K562 (cell line): ENCODE data around the gene EFNA5. TPM values are rescaled to one million over a fixed set of nuclear protein-coding genes. Genes with fewer than 3 reads are reported as not detected.

ENCODE experiments used
- ATAC-seq: fragments of 200-7000 bp; cut with Tn5 transposase; 3 replicates; pipeline ENCODE4 v1.9.1; 2020; ENCODE audit warnings: moderate library complexity
- BruUV-seq: library from RNA; stranded (reverse); fragments of 400-500 nt; replicated peaks from 2 replicates; lab custom pipeline; 2021; lab: Mats Ljungman, UMichigan
- CTCF ChIA-PET: fragments of 300-600 bp; formaldehyde crosslinking; extraction: SDS; loops from one replicate; lab custom pipeline; 2021; ENCODE audit warnings: low intra/inter-chr PET ratio; lab: Yijun Ruan, JAX
- POLR2A ChIA-PET: fragments of 300-600, 350-650 bp; sonication (Branson Sonifier 250); formaldehyde crosslinking; extraction: SDS; loops from one replicate; lab custom pipeline; 2021; ENCODE audit warnings: antibody characterized with exemption, inconsistent platforms; lab: Yijun Ruan, JAX
- DNase-seq, 4 experiments: peaks; one replicate each; pipeline versions ENCODE4 v3.0.0 to v3.0.0-alpha.2; 2011 to 2018; ENCODE audit warnings: low spot score in 3 of 4, mixed read lengths in 3 of 4; ENCODE audit errors: extremely low read depth in 1 of 4
- FAIRE-seq: peaks from 2 replicates; lab custom pipeline; 2011; peaks lifted over from hg19 to GRCh38; lab: Jason Lieb, UNC
- H2AFZ ChIP-seq: 2 replicates; pipeline ENCODE4 v1.6.0; 2011; ENCODE audit warnings: low read depth, low read length, control low read depth, inconsistent platforms
- H3K27ac ChIP-seq: fragments of 200-600 bp; 3 replicates; pipeline ENCODE4 v1.8.0; 2011; ENCODE audit warnings: low read depth, mild to moderate bottlenecking, control low read depth, inconsistent platforms, low read length, moderate library complexity, mixed read lengths; ENCODE audit errors: extremely low read depth
- H3K27me3 ChIP-seq, 2 experiments: fragments of 300-600 bp in 1 of 2; 2 replicates in 1 of 2; 3 replicates in 1 of 2; pipeline versions ENCODE4 v1.6.0 to v1.8.0; 2011; ENCODE audit warnings: inconsistent platforms in 2 of 2, low read length in 2 of 2, mild to moderate bottlenecking in 1 of 2, mixed read lengths in 1 of 2, moderate library complexity in 1 of 2; ENCODE audit not compliant: control insufficient read depth in 2 of 2, insufficient read depth in 2 of 2
- H3K36me3 ChIP-seq: fragments of 300-600 bp; 3 replicates; pipeline ENCODE4 v1.8.0; 2011; ENCODE audit warnings: mild to moderate bottlenecking, low read length, inconsistent platforms; ENCODE audit not compliant: control insufficient read depth, insufficient read depth
- H3K4me1 ChIP-seq, 2 experiments: fragments of 200-600 bp in 1 of 2; replicated peaks in 1 of 2; 2 replicates in 1 of 2; 3 replicates in 1 of 2; pipeline versions ENCODE4 v1.5.1 to v1.8.0; 2011; ENCODE audit warnings: inconsistent platforms in 2 of 2, low read length in 2 of 2, mild to moderate bottlenecking in 1 of 2, mixed read lengths in 1 of 2, moderate library complexity in 1 of 2; ENCODE audit not compliant: control insufficient read depth in 2 of 2, insufficient read depth in 2 of 2
- H3K4me2 ChIP-seq: 2 replicates; pipeline ENCODE4 v1.6.1; 2011; ENCODE audit warnings: low read length, control low read depth, inconsistent platforms, mixed read lengths; ENCODE audit not compliant: insufficient read depth
- H3K4me3 ChIP-seq: fragments of 200-600 bp; sonication (generic), shearing (Covaris generic); 2 replicates; pipeline ENCODE4 v1.5.1; 2016; ENCODE audit warnings: control low read depth, inconsistent platforms
- H3K79me2 ChIP-seq: fragments of 200-600 bp; 3 replicates; pipeline ENCODE4 v1.8.0; 2011; ENCODE audit warnings: low read length, inconsistent platforms; ENCODE audit not compliant: control insufficient read depth, insufficient read depth
- H3K9ac ChIP-seq, 2 experiments: 2 replicates each; pipeline versions ENCODE4 v1.6.0 to v1.6.1; 2011; ENCODE audit warnings: low read depth in 2 of 2, low read length in 2 of 2, control low read depth in 1 of 2, inconsistent platforms in 1 of 2, mild to moderate bottlenecking in 1 of 2, mixed read lengths in 1 of 2; ENCODE audit not compliant: insufficient read depth in 1 of 2
- H3K9me1 ChIP-seq: one replicate; pipeline ENCODE4 v1.6.0; 2011; ENCODE audit warnings: inconsistent platforms, mild to moderate bottlenecking, low read length, moderate library complexity; ENCODE audit not compliant: control insufficient read depth, insufficient read depth
- H3K9me3 ChIP-seq: replicated peaks from 2 replicates; pipeline ENCODE4 v1.5.1; 2011; ENCODE audit warnings: low read depth, low read length, inconsistent platforms; ENCODE audit not compliant: control insufficient read depth, insufficient read depth
- H4K20me1 ChIP-seq: replicated peaks from 2 replicates; pipeline ENCODE4 v1.6.1; 2011; ENCODE audit warnings: low read length, inconsistent platforms, mixed read lengths; ENCODE audit not compliant: control insufficient read depth, insufficient read depth
- DIDO1 ChIP-seq: fragments of 450-650 bp; IDR thresholded peaks from 2 replicates; pipeline ENCODE4 v1.6.1; 2016; ENCODE audit warnings: low read depth, missing biosample characterization, missing genetic modification characterization
- DMBX1 ChIP-seq: fragments of 250-450 bp; sonication (Bioruptor Pico); IDR thresholded peaks from 2 replicates; pipeline ENCODE4 v1.8.0; 2022; ENCODE audit warnings: inconsistent platforms, mild to moderate bottlenecking, moderate library complexity, borderline replicate concordance
- FUS ChIP-seq: fragments of 200-400 bp; formaldehyde crosslinking; optimal IDR thresholded peaks from 2 replicates; pipeline ENCODE3; 2017; ENCODE audit warnings: low read depth, low read length
- JUND ChIP-seq, 2 experiments: IDR thresholded peaks; 2 replicates in 1 of 2; 3 replicates in 1 of 2; pipeline ENCODE4 v1.6.1; 2011; ENCODE audit warnings: borderline replicate concordance in 2 of 2, low read depth in 2 of 2, low read length in 2 of 2, improper control_type of control experiment in 1 of 2, missing biosample characterization in 1 of 2, missing genetic modification characterization in 1 of 2, missing genetic modification reagents in 1 of 2
- MCM2 ChIP-seq: fragments of 450-650 bp; IDR thresholded peaks from 2 replicates; pipeline ENCODE4 v1.6.1; 2017; ENCODE audit warnings: low read depth, mild to moderate bottlenecking
- MECOM ChIP-seq: fragments of 250-450 bp; sonication (Bioruptor Pico); IDR thresholded peaks from 2 replicates; pipeline ENCODE4 v1.8.0; 2022; ENCODE audit warnings: inconsistent platforms
- MTA1 ChIP-seq: fragments of 450-650 bp; IDR thresholded peaks from 2 replicates; pipeline ENCODE4 v1.6.1; 2017; ENCODE audit warnings: borderline replicate concordance
- NR2C1 ChIP-seq, 2 experiments: fragments of 450-650 bp; IDR thresholded peaks; 2 replicates each; pipeline ENCODE4 v1.6.1; 2017; ENCODE audit warnings: mild to moderate bottlenecking in 2 of 2, antibody characterized with exemption in 1 of 2, inconsistent platforms in 1 of 2, missing compliant biosample characterization in 1 of 2, missing genetic modification characterization in 1 of 2
- TGIF2 ChIP-seq: sonication (generic); formaldehyde crosslinking; IDR thresholded peaks from 2 replicates; pipeline ENCODE4 v1.8.1; 2022; ENCODE audit warnings: mild to moderate bottlenecking, missing genetic modification reagents, moderate library complexity
- ZFP1 ChIP-seq: fragments of 450-650 bp; formaldehyde crosslinking; IDR thresholded peaks from 2 replicates; pipeline ENCODE4 v1.4.0; 2020; ENCODE audit warnings: mild to moderate bottlenecking, mixed read lengths
- ZNF146 ChIP-seq: IDR thresholded peaks from one replicate; pipeline ENCODE4 v1.6.1; 2018; ENCODE audit warnings: missing compliant biosample characterization; ENCODE audit not compliant: unreplicated experiment
- ZNF551 ChIP-seq: fragments of 250-450 bp; sonication (Bioruptor Pico); IDR thresholded peaks from 2 replicates; pipeline ENCODE4 v1.5.0; 2021; ENCODE audit warnings: mild to moderate bottlenecking, moderate library complexity
- WGBS: fragments of 100-300 bp; shearing (Covaris generic); methylation state at CpG from one replicate; pipeline ENCODE4 v1.1.6; 2016; ENCODE audit warnings: low coverage, mixed read lengths; ENCODE audit not compliant: insufficient coverage; ENCODE audit errors: missing lambda C conversion rate; 5-methylcytosine and 5-hydroxymethylcytosine counted together
- in situ Hi-C: fragments of 300-500 bp; cut with MboI; formaldehyde crosslinking; loops from 4 replicates; pipeline ENCODE4 v1.15.0; 2018; ENCODE audit warnings: inconsistent platforms, mixed read lengths
- intact Hi-C: fragments of 100-400 bp; cut with micrococcal nuclease; formaldehyde crosslinking; loops from 2 replicates; pipeline ENCODE4 v1.14.2; 2022
- polyA plus RNA-seq, 8 experiments: library from polyadenylated mRNA; depleted of rRNA in 4 of 8; stranded (reverse) in 5 of 8; unstranded in 3 of 8; fragments of >200 nt; fragmentation: Nextera tagmentation in 2 of 8; fragmentation: Illumina TruSeq in 1 of 8; extraction: Ambion mirVana in 2 of 8; extraction: Trizol in 1 of 8; gene quantifications; 2 replicates each; pipeline versions ENCODE4 v1.2.1 to v1.2.3, GENCODE V29; 2011 to 2014; ENCODE audit warnings: inconsistent platforms in 1 of 8, missing spikeins in 1 of 8
- total RNA-seq, 7 experiments: library from RNA; depleted of rRNA in 6 of 7; stranded (reverse); fragments of >200 nt in 6 of 7; fragmentation: Illumina TruSeq in 2 of 7; extraction: Trizol in 2 of 7; gene quantifications; 2 replicates each; pipeline versions ENCODE4 v1.2.1 to v1.2.3, GENCODE V29; 2011 to 2021; ENCODE audit warnings: low replicate concordance in 1 of 7
- TF ChIP-seq, protein P1 (sequence below): fragments of 450-650 bp; IDR thresholded peaks from 2 replicates; pipeline ENCODE4 v1.7.1; 2018; ENCODE audit warnings: mild to moderate bottlenecking, low read depth; ENCODE audit not compliant: partially characterized antibody

Gene EFNA5
- total and polyA plus RNA-seq, 9 of the 15 experiments (the other 6 are each of a cell fraction or from before 2014, with no cell fraction given): 0.20 TPM; not detected in 8

DNA sequence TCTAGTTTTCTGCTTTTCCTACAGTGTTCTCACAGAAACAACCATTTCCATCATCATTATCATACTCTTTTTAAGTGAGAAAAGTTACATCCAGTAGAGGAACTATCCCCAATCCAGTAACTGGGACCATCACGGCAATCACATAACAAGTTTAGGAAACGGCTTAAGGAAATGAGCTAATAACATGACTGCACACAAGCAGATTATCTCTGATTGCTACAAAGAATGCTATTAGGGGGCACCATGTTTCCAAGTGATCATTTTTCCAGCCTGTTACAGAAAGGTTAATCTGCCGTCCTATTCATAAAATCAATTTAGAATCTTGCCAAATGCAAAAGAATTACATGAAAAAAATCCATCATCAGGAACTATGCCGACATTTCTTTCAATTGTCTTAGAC, 94.6 kb downstream of the EFNA5 start:
- no TSS peak for BruUV-seq
- Histone ChIP-seq H3K27ac (no peak overlapping the region), H2AFZ (no peak overlapping the region), H3K4me2 (no peak overlapping the region), H4K20me1 (no peaks in the 10 kb centered on the region), H3K36me3 (no peaks in the 10 kb centered on the region), H3K9me1 (no peaks in the 10 kb centered on the region), H3K27me3 (no peaks in the 10 kb centered on the region), H3K9ac (no peak overlapping the region), H3K9me3 (no peaks in the 10 kb centered on the region), H3K4me3 (no peak overlapping the region), H3K4me1 (no peaks in the 10 kb centered on the region), H3K79me2 (no peaks in the 10 kb centered on the region)
- no peak for FAIRE-seq
- in situ Hi-C loops (no loop called here), intact Hi-C loops (no loop called here)
- TF ChIP-seq FUS (no peak), DMBX1 (CRISPR knock-in tag) (no peak)
- 2% methylated on average over 4 of the region's 4 CpGs for WGBS
- ChIA-PET CTCF (no interaction called here), POLR2A (no interaction called here)
- no peak for DNase-seq
- ATAC-seq: no peak

DNA sequence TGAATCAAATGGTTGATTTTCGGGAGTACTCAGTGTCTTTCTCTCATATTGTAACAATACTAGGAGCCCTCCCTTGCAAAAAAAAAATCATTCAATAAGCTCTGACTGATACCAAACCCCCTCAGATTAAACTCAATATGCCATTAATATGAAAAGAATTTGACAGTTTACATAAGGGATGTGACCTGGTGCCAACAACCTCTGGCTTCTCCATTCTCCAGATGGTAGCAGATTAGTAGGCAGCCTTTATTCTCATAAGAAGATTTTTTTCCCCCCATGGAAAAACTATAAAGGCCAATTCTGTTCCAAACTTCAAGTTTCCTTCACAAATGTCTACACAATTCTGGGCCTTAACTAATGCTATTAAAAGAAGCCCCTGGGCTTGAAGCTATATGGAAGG, 96.5 kb downstream of the EFNA5 start:
- no peak for FAIRE-seq
- H3K4me2 ChIP-seq: no peak overlapping the region
- H3K4me1 ChIP-seq: no peaks in the 10 kb centered on the region
- 0% methylated on average over 1 of the region's 1 CpG for WGBS
- intact Hi-C loops (no loop called here), in situ Hi-C loops (no loop called here)
- no peak for ATAC-seq
- H3K36me3 ChIP-seq: no peaks in the 10 kb centered on the region
- no peak overlapping the region for H3K9ac ChIP-seq
- H3K9me3 ChIP-seq: no peaks in the 10 kb centered on the region
- H3K4me3 ChIP-seq: no peak overlapping the region
- no peaks in the 10 kb centered on the region for H3K79me2 ChIP-seq
- BruUV-seq: no TSS peak
- POLR2A ChIA-PET: no interaction called here
- no peaks in the 10 kb centered on the region for H3K9me1 ChIP-seq
- no peak for DNase-seq
- H2AFZ ChIP-seq: no peak overlapping the region
- no peaks in the 10 kb centered on the region for H3K27me3 ChIP-seq
- no peaks in the 10 kb centered on the region for H4K20me1 ChIP-seq
- H3K27ac ChIP-seq: no peak overlapping the region
- CTCF ChIA-PET: no interaction called here
- TF ChIP-seq ZNF146: no peak
- no peak for TF ChIP-seq NR2C1 (IDR thresholded peaks at IDR 0.05)
- no peak for TF ChIP-seq NR2C1 (tag; IDR thresholded peaks at IDR 0.05)
- TF ChIP-seq TGIF2 (CRISPR knock-in tag): no peak
- no peak for TF ChIP-seq MCM2
- no peak for TF ChIP-seq MECOM (CRISPR knock-in tag)
- no peak for TF ChIP-seq JUND (IDR thresholded peaks at IDR 0.05; ENCODE audit: borderline replicate concordance, low read depth, low read length)
- no peak for TF ChIP-seq JUND (tag; IDR thresholded peaks at IDR 0.05; ENCODE audit: borderline replicate concordance, low read depth, low read length)
- TF ChIP-seq ZFP1 (CRISPR knock-in tag): no peak
- TF ChIP-seq, protein P1, sequence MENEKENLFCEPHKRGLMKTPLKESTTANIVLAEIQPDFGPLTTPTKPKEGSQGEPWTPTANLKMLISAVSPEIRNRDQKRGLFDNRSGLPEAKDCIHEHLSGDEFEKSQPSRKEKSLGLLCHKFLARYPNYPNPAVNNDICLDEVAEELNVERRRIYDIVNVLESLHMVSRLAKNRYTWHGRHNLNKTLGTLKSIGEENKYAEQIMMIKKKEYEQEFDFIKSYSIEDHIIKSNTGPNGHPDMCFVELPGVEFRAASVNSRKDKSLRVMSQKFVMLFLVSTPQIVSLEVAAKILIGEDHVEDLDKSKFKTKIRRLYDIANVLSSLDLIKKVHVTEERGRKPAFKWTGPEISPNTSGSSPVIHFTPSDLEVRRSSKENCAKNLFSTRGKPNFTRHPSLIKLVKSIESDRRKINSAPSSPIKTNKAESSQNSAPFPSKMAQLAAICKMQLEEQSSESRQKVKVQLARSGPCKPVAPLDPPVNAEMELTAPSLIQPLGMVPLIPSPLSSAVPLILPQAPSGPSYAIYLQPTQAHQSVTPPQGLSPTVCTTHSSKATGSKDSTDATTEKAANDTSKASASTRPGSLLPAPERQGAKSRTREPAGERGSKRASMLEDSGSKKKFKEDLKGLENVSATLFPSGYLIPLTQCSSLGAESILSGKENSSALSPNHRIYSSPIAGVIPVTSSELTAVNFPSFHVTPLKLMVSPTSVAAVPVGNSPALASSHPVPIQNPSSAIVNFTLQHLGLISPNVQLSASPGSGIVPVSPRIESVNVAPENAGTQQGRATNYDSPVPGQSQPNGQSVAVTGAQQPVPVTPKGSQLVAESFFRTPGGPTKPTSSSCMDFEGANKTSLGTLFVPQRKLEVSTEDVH: no peak
- no peak for TF ChIP-seq MTA1
- no peak for TF ChIP-seq DIDO1 (tag)
- TF ChIP-seq ZNF551: no peak
